Osteoblast (primary cell): ENCODE results near the gene PLIN3. TPM values are rescaled to one million over a fixed set of nuclear protein-coding genes. Genes with fewer than 3 reads are reported as not detected.

Experiments
- DNase-seq: peaks from one replicate; pipeline ENCODE4 v3.0.0; 2011; ENCODE audit warnings: low spot score, mixed read lengths; ENCODE audit not compliant: insufficient read length; ENCODE audit errors: missing footprints
- H2AFZ ChIP-seq: 2 replicates; pipeline ENCODE4 v1.6.0; 2011; ENCODE audit warnings: mild to moderate bottlenecking, low read length
- H3K27ac ChIP-seq: 2 replicates; pipeline ENCODE4 v1.5.1; 2011; ENCODE audit warnings: mild to moderate bottlenecking, low read depth, low read length, moderate library complexity
- H3K27me3 ChIP-seq: 2 replicates; pipeline ENCODE4 v1.6.0; 2012; ENCODE audit warnings: mild to moderate bottlenecking, control low read depth, inconsistent platforms, low read length, moderate library complexity; ENCODE audit not compliant: insufficient read depth
- H3K36me3 ChIP-seq: 2 replicates; pipeline ENCODE4 v1.5.1; 2011; ENCODE audit warnings: mild to moderate bottlenecking, low read length, control low read depth, moderate library complexity; ENCODE audit not compliant: insufficient read depth
- H3K4me1 ChIP-seq: 2 replicates; pipeline ENCODE4 v1.5.1; 2011; ENCODE audit warnings: mild to moderate bottlenecking, low read length, control low read depth, moderate library complexity; ENCODE audit not compliant: insufficient read depth
- H3K4me2 ChIP-seq: 2 replicates; pipeline ENCODE4 v1.6.0; 2011; ENCODE audit warnings: mild to moderate bottlenecking, low read length; ENCODE audit not compliant: insufficient read depth
- H3K4me3 ChIP-seq: fragments of 200-600 bp; sonication (generic); 3 replicates; pipeline ENCODE4 v1.5.1; 2012; ENCODE audit warnings: mild to moderate bottlenecking, low read length, inconsistent platforms; ENCODE audit not compliant: insufficient read depth
- H3K79me2 ChIP-seq: 2 replicates; pipeline ENCODE4 v1.6.0; 2012; ENCODE audit warnings: mild to moderate bottlenecking, low read length, control low read depth, inconsistent platforms; ENCODE audit not compliant: insufficient read depth
- H3K9me3 ChIP-seq: 2 replicates; pipeline ENCODE4 v1.5.1; 2011; ENCODE audit warnings: low read depth, low read length, control low read depth
- H4K20me1 ChIP-seq: 2 replicates; pipeline ENCODE4 v1.6.0; 2012; ENCODE audit warnings: mild to moderate bottlenecking, low read length, control low read depth; ENCODE audit not compliant: insufficient read depth
- CTCF ChIP-seq: IDR thresholded peaks from 2 replicates; pipeline ENCODE4 v1.5.1; 2011; ENCODE audit warnings: mild to moderate bottlenecking, low read depth, low read length, moderate library complexity; ENCODE audit errors: extremely low read depth
- total RNA-seq: library from RNA; depleted of rRNA; stranded (reverse); fragments of >200 nt; gene quantifications from 2 replicates; pipeline ENCODE4 v1.2.3, GENCODE V29; 2012

The PLIN3 gene, protein sequence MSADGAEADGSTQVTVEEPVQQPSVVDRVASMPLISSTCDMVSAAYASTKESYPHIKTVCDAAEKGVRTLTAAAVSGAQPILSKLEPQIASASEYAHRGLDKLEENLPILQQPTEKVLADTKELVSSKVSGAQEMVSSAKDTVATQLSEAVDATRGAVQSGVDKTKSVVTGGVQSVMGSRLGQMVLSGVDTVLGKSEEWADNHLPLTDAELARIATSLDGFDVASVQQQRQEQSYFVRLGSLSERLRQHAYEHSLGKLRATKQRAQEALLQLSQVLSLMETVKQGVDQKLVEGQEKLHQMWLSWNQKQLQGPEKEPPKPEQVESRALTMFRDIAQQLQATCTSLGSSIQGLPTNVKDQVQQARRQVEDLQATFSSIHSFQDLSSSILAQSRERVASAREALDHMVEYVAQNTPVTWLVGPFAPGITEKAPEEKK
- total RNA-seq: 224 and 260 TPM in 2 replicates

- TF ChIP-seq CTCF: no peak
- DNase-seq: peak; percentile 99
- Histone ChIP-seq H4K20me1 (peaks cover 26% of the 10 kb centered on the region), H3K4me3 (peak within 1 kb of the TSS; percentile 99), H2AFZ (peak within 1 kb of the TSS; percentile 86), H3K9me3 (no peaks in the 10 kb centered on the region), H3K36me3 (peaks cover 16% of the 10 kb centered on the region), H3K79me2 (peaks cover 45% of the 10 kb centered on the region), H3K27ac (peak within 1 kb of the TSS; percentile 87), H3K4me1 (peaks cover 17% of the 10 kb centered on the region), H3K4me2 (peak within 1 kb of the TSS; percentile 95), H3K27me3 (no peaks in the 10 kb centered on the region)
Observed at GRCh38 chr19:4867534-4868285, at the start of gene PLIN3. TSS of gene PLIN3 (minus strand) at chr19:4867667. CDS start at chr19:4861394, 6,273 bp downstream.

DNA sequence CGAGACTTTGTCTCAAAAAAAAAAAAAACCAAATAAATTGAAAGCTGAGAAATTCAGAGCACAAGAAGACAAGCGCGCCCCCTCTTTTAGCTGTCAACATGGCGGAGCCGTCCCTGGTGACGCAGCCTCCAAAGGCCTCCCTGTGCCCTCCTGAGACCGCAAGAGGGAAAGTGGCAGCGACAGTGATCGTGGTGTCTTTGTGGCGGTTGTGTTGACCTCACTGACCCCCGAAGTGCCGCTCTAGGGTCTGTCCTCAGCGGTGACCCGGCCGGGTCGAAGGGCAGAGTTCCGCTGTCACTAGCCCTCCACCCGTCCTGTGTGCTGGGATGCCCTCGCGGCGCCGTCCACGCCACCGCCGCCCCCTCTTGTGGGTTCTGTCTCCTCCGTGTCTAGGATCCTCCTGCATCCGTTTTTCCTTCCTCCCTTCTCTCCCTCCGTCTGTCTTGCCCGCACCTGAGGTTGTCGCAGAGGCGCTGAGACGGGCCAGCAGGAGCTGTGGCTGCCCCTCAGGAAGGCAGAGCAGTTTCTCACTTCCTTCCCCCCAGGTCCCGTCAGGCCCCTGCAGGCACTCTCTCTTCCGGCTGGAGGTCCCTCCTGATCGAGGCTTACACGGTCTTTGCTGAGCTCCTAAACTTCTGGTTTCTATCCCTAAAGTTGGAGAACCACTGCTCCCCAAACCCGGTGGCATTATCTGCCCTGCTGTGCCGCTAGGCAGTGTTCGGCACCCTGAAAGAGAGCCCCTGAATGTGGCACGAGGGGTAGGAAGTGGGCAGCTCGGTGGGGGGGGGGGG, 49.0 kb upstream of the PLIN3 start:
- peaks cover 7% of the 10 kb centered on the region for H3K36me3 ChIP-seq

GRCh38 chr19:4914736-4915501, 47.5 kb upstream of the PLIN3 start:
- H3K4me3 ChIP-seq: peak overlapping the region; percentile 44
- H3K36me3 ChIP-seq: peaks cover 7% of the 10 kb centered on the region
- DNase-seq: peak; percentile 99
- TF ChIP-seq CTCF: no peak
- H3K4me2 ChIP-seq: peak overlapping the region; percentile 64
- H3K27me3 ChIP-seq: no peaks in the 10 kb centered on the region
- H4K20me1 ChIP-seq: no peaks in the 10 kb centered on the region
- peak overlapping the region; percentile 76 for H2AFZ ChIP-seq
- H3K4me1 ChIP-seq: peaks cover 49% of the 10 kb centered on the region
- peak overlapping the region; percentile 86 for H3K27ac ChIP-seq
- H3K9me3 ChIP-seq: no peaks in the 10 kb centered on the region
- peaks cover 70% of the 10 kb centered on the region for H3K79me2 ChIP-seq

More for the DNA sequence above, 49.0 kb upstream of the PLIN3 start:
- Histone ChIP-seq H3K27ac (peak overlapping the region; percentile 86), H3K9me3 (no peaks in the 10 kb centered on the region), H4K20me1 (no peaks in the 10 kb centered on the region), H3K27me3 (no peaks in the 10 kb centered on the region), H2AFZ (no peak overlapping the region), H3K79me2 (peaks cover 78% of the 10 kb centered on the region), H3K4me3 (no peak overlapping the region), H3K4me1 (peaks cover 36% of the 10 kb centered on the region), H3K4me2 (no peak overlapping the region)
- no peak for DNase-seq
- no peak for TF ChIP-seq CTCF
